Uterus (tissue), 2 donors: Measurements from ENCODE around the gene SH3BP2.

Experiments
- CTCF ChIP-seq, 4 experiments: fragments of 200-600 bp in 2 of 4; fragments of 450-650 bp in 2 of 4; sonication (generic) in 2 of 4; IDR thresholded peaks; one replicate each; pipeline ENCODE4 v1.5.1; 2016 to 2019; ENCODE audit warnings: antibody characterized with exemption in 4 of 4, mild to moderate bottlenecking in 2 of 4, moderate library complexity in 1 of 4
- POLR2A ChIP-seq, 2 donors: fragments of 450-650 bp; IDR thresholded peaks; one replicate each; pipeline ENCODE4 v1.6.1; 2016; ENCODE audit warnings: antibody characterized with exemption in 2 of 2, mild to moderate bottlenecking in 1 of 2, moderate library complexity in 1 of 2

DNA sequence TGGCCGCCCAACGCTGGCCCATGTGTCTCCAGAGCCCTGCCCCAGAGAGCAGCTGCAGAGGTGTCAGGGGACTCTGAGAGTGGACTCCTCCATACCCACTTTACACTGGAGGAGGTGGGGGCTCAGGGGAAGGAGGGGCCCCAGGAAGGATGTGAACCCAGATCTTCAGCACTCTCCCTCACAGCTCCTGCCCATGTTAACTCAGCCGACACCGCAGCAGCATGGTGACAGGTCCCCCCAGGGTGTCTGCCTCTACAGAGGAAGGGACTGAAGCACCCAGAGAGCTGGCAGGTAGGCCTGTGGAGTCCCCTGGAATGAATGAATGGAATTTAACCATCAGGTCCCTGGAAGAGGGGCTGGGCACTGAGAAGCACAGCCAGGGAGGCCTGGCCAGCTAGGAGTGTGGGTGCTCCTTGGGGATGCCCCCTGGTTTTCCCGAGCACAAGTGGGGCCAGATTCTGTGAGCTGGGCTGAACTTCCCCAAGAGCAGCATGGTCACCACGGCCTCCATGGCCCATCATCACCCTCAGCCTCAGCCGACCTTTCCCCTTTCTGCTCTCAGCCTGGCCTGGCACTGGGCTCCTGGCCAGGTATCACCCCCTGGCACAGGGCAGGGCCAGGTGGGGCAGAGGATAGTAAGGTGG is 21.9 kb downstream of the SH3BP2 start:
- TF ChIP-seq POLR2A (IDR thresholded peaks at IDR 0.05) = no peak
- no peak for TF ChIP-seq CTCF (IDR thresholded peaks at IDR 0.05)
